K562 (cell line): ENCODE measurements around the gene MBLAC2.

Experiments used
- ESRRA ChIP-seq: fragments of 450-650 bp; IDR thresholded peaks from 2 replicates; pipeline ENCODE4 v1.6.1; 2014; ENCODE audit warnings: low read depth, mild to moderate bottlenecking, moderate library complexity, borderline replicate concordance
- MYNN ChIP-seq, 2 experiments: sonication (generic); formaldehyde crosslinking in 1 of 2; IDR thresholded peaks; 2 replicates each; pipeline versions ENCODE4 v1.5.0 to v1.6.1; 2016 to 2020; ENCODE audit warnings: antibody characterized with exemption in 1 of 2, missing genetic modification reagents in 1 of 2
- NR2C1 ChIP-seq, 2 experiments: fragments of 450-650 bp; IDR thresholded peaks; 2 replicates each; pipeline ENCODE4 v1.6.1; 2017; ENCODE audit warnings: mild to moderate bottlenecking in 2 of 2, antibody characterized with exemption in 1 of 2, inconsistent platforms in 1 of 2, missing compliant biosample characterization in 1 of 2, missing genetic modification characterization in 1 of 2
- TF ChIP-seq, protein P1 (sequence below): fragments of 450-650 bp; IDR thresholded peaks from 2 replicates; pipeline ENCODE4 v1.6.1; 2016; ENCODE audit warnings: borderline replicate concordance
- TF ChIP-seq, protein P2 (sequence below): fragments of 450-650 bp; formaldehyde crosslinking; IDR thresholded peaks from 2 replicates; pipeline ENCODE4 v1.4.0; 2022; ENCODE audit warnings: missing genetic modification characterization

DNA sequence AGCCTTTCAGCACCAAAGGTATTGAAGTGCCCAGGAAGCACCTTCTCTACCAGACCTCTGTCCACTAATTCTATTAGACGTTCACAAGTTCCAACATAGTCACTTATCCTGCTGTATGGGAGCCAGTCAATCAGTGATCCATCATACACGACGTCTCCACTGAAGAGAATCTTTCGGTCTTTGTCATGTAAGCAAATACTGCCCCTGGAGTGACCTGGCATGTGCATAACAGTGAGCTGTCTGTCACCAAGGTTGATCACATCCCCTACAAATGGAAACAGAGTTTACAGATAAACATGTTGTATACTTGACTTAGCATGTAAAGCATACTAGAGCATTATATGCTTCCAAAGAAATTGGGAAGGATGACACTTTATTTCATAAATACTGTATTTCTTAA, 13.3 kb downstream of the MBLAC2 start:
- TF ChIP-seq NR2C1 (IDR thresholded peaks at IDR 0.05) (no peak), NR2C1 (tag; IDR thresholded peaks at IDR 0.05) (no peak), ESRRA (no peak), MYNN (IDR thresholded peaks at IDR 0.05) (no peak), MYNN (CRISPR knock-in tag; IDR thresholded peaks at IDR 0.05) (no peak)
- TF ChIP-seq, protein P1, sequence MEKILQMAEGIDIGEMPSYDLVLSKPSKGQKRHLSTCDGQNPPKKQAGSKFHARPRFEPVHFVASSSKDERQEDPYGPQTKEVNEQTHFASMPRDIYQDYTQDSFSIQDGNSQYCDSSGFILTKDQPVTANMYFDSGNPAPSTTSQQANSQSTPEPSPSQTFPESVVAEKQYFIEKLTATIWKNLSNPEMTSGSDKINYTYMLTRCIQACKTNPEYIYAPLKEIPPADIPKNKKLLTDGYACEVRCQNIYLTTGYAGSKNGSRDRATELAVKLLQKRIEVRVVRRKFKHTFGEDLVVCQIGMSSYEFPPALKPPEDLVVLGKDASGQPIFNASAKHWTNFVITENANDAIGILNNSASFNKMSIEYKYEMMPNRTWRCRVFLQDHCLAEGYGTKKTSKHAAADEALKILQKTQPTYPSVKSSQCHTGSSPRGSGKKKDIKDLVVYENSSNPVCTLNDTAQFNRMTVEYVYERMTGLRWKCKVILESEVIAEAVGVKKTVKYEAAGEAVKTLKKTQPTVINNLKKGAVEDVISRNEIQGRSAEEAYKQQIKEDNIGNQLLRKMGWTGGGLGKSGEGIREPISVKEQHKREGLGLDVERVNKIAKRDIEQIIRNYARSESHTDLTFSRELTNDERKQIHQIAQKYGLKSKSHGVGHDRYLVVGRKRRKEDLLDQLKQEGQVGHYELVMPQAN, result no peak
- TF ChIP-seq, protein P2, sequence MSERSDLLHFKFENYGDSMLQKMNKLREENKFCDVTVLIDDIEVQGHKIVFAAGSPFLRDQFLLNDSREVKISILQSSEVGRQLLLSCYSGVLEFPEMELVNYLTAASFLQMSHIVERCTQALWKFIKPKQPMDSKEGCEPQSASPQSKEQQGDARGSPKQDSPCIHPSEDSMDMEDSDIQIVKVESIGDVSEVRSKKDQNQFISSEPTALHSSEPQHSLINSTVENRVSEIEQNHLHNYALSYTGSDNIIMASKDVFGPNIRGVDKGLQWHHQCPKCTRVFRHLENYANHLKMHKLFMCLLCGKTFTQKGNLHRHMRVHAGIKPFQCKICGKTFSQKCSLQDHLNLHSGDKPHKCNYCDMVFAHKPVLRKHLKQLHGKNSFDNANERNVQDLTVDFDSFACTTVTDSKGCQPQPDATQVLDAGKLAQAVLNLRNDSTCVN (CRISPR knock-in tag), result no peak
